Umbilical cord (tissue), 2 donors: ENCODE results near the gene MAP4. TPM values are rescaled to one million over a fixed set of nuclear protein-coding genes. Genes with fewer than 3 reads are reported as not detected.
"Not testable (repeated sequence)": the region's sequence is repeated elsewhere in the genome, so short reads cannot be mapped to it uniquely, and the experiment has no call there.

Experiments used
- DNase-seq: peaks from one replicate; pipeline ENCODE4 v3.0.0-alpha.2; 2015; ENCODE audit warnings: low spot score
- total RNA-seq: library from RNA; depleted of rRNA; stranded (reverse); fragments of >200 nt; gene quantifications from one replicate; pipeline ENCODE4 v1.2.3, GENCODE V29; 2014; ENCODE audit warnings: low replicate concordance; ENCODE audit not compliant: insufficient read depth

MAP4 gene, protein sequence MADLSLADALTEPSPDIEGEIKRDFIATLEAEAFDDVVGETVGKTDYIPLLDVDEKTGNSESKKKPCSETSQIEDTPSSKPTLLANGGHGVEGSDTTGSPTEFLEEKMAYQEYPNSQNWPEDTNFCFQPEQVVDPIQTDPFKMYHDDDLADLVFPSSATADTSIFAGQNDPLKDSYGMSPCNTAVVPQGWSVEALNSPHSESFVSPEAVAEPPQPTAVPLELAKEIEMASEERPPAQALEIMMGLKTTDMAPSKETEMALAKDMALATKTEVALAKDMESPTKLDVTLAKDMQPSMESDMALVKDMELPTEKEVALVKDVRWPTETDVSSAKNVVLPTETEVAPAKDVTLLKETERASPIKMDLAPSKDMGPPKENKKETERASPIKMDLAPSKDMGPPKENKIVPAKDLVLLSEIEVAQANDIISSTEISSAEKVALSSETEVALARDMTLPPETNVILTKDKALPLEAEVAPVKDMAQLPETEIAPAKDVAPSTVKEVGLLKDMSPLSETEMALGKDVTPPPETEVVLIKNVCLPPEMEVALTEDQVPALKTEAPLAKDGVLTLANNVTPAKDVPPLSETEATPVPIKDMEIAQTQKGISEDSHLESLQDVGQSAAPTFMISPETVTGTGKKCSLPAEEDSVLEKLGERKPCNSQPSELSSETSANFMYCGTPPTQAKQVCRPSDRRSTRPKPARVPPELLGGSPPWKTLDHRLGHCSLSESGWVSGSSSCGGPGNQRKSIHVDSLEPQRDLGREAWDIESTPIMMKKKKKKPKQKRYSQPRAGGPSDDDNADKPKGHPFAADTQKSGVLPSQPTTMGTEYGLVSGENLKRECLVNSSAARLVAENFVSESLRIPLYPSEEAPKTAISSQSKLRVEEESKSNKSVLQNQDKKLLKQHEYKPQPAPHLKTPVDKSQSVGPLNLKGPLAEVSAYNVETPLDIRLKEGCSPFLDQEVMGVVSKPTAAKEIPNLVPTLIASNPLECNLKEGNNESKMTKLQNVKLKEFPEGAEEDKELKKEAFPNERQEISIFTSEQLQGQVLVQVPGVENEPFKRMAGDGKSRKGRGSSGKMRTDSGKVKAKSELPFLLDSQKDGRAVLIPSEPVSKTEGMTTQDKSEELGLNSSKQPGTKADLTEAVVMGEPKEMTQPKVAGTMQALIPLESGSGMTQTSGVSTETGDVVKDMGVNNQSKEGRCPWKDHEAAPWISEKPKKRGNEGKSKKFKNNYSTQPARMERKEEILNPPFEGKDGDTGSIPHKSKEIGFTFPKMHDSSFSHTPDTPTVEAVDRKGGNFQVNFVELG (N-terminal part only)
- total RNA-seq, result 54.9 TPM

DNA sequence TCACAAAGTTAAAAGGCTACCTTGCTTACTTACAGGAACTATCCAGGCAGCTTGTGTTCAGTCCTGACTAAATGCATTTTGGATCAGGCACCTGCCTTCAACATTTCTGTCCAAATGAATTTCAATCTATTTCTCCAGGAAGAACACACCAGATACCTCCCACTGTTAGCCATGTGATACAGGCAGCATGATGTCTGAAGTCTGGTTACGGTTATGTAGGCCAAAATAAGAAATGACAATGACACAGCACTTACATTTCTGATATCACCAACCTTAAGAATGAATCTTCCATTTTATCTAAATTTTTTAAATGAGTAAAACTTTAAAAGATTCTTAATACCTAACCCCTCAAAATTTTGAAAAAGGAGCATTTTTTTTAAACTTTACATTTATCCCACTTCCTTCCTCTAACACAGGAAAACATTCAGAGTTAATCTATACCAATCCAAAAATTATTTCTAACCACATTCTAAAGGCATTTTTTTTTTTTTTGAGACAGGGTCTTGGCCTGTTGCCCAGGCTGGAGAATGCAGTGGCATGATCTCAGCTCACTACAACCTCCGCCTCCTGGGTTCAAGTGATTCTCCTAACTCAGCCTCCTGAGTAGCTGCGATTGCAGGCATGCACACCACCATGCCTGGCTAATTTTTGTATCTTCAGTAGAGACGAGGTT lies at the start of gene MAP4:
Gene MAP4 (minus strand): TSS at position 116 of the 673 bp plus-strand sequence. CDS start 17,556 bp downstream, outside the sequence.
- peak; percentile 26 for DNase-seq

DNA sequence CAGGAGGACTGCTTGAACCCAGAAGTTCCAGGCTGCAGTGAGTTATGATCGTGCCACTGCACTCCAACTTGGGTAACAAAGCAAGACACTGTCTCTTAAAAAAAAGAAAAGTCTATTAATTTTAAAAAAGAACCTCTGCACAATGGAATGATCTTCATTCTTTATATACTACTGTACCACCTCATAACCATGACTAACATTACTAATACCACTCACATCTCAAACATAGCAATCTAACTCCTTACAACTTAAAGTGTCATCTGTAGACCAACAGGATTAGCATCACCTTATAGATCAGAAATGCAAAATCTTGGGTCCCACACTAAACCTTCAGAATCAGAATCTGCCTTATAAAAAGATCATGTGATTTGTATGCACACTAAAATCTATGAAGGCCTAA lies 48.8 kb upstream of the MAP4 start:
- DNase-seq, result no peak

DNA sequence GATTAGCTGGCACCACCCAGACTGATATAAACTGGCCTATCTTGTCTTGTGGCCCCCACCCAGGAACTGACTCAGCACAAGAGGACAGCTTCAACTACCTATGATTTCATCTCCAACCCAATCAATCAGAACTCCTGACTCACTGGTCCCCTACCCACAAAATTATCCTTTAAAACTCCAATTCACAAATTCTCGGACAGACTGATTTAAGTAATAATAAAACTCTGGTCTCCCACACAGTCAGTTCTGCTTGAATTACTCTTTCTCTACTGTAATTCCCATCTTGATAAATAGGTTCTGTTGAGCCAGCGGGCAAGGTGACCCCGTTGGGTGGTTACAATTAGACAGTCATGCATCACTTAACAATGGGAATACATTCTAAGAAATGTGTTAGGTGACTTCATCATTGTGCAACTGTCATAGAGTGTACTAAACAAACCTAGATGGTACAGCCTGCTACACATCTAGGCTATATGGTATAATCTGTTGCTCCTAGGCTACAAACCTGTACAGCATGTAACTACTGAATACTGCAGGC lies 48.1 kb upstream of the MAP4 start:
- peak; percentile 11 for DNase-seq

DNA sequence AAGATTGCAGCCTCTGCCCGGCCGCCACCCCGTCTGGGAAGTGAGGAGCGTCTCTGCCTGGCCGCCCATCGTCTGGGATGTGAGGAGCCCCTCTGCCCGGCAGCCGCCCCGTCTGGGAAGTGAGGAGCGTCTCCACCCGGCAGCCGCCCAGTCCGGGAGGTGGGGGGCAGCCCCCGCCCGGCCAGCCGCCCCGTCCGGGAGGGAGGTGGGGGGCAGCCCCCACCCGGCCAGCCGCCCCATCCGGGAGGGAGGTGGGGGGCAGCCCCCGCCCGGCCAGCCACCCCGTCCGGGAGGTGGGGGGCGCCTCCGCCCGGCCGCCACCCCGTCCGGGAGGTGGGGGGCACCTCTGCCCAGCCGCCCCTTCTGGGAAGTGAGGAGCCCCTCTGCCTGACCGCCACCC lies 45.4 kb upstream of the MAP4 start:
- not testable (repeated sequence) for DNase-seq

DNA sequence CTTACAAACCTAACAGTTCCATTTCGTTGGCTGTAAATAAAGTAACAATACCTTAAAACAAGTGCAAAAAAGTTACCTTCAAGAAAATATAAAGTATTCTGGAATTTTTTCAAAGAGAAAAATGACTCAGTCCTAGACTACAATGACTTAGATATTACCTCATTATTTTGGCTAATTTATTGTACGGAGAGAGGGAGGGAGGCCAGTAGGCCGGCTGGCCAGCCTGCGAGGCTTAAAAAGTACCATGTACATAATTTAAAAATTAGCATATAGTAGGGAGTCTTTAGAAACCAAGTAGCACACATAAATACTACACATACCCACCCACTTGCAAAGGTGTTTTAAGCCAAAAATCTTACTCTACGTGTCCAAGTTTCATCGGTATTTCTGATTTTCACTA lies 41.9 kb upstream of the MAP4 start:
- no peak for DNase-seq

DNA sequence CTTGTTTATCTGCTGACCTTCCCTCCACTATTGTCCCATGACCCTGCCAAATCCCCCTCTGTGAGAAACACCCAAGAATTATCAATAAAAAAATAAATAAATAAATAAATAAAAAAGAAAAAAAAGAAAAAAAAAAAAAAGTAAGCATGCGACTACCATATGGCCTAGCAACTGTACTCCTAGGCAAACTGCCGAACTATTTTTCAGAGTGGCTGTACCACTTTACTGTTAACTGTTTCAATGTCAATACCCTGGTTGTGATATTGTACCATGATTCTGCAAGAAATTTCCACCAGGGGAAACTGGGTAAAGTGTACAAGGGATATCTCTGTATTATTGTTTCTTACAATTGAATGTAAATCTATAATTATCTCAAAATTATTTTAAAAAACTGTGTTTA lies 41.3 kb upstream of the MAP4 start:
- no peak for DNase-seq

DNA sequence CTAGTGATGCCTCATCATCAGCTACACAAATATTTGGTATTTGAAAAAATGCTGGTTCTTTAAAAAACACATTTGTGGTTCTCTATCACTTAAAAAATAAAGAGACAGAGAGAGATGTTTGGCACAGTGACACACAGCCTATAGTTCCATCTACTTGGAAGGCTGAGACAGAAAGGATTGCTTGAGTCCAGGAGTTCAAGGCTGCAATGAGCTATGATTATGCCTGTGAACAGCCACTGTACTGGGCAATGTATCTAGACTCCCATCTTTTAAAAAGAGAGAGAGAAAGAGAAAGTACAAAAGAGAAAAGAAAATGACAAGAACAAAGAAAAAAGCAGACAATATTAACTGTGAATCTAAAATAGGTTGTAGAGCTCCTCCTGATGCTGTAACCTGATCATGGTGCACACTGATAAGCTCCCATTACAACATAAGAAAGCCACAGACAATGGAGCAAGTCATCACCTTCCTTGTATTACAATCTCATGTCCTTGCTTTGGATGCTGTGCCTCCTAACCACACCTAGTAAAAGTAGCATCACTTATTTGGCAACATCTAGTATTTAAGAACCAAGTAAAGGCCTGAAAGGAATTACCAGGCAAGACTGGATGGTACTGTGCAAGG lies 31.7 kb upstream of the MAP4 start:
- DNase-seq, result no peak

DNA sequence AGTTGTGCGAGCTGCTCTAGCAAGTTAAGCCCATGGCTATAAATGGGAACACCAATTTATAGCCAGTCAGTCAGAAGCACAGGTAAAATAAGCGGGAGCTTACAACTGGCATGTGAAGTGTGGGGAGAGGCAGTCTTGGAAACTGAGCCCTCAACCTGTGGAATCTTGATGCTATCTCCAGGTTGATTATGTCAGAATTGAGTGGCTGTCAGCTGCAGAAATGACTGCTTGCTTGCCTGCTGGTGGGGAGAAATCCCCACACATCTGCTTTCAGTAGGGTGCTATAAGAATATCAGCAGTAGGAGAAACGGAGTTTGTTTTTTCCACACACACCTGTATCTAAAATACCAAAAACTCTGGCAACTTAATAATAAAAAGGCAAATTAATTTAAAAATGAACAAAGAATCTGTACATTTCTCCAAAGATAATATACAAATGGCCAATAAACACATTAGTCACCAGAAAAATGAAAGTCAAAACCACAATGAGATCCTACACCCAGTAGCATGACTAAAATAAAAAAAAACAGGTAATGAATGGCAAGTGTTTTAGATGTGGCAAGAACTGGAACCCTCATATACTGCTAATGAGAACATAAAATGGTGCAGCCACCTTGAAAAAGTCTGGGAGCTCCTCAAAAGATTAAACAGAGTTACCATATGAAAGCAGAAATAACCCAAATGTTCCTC lies 26.0 kb upstream of the MAP4 start:
- DNase-seq, result no peak

DNA sequence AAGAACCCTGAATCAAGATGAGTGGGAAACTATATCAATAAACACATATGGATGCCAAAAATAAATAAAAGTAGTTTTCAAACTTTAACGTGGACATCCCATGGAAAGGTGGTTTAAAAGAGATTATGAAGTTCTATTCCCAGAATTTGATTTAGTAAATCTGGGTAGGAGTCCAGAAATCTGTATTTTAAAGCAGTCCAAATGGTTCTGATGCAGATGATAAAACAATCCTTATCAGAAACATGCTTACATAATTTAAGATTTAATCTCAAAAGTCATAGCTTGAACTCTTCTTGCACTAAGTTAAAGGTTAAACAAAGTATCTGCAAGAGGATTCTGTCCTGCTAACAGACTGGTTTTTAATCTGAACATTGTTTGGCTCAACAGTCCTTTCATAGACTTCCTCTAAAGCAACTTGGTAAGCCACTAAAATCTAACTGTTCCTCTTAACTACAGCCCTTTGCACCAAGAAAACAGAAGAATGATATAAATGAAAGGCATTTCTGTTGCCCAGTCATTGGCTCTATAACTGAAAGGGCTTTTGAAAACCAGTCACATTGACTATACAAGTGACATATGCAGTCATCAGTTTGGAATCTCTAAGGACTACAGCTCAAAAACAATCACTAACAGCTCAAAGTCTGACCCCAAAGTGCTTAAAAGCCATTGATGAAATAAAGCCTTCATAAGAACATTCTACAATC lies 23.4 kb upstream of the MAP4 start:
- peak; percentile 54 for DNase-seq

DNA sequence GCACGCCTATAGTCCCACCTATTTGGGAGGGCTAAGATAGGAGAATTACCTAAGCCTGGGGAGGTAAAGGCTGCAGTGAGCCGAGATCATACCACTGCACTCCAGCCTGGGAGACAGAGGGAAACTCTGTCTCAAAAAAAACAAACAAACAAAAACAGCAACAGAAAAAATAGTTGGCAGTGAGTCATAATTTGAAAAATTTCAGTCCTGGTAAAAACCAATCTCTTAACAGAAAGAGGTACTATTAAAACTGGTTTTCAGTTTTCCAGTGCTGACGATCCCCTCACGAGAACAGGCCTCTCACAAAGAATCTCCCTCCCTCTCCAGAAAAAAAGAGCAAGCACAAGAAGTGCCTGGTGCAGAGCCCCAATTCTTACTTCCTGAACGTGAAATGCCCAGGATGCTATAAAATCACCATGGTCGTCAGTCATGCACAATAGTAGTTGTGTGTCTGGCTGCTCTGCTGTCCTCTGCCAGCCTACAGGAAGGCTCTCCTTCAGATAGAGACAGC lies 22.8 kb upstream of the MAP4 start:
- DNase-seq, result peak; percentile 29

DNA sequence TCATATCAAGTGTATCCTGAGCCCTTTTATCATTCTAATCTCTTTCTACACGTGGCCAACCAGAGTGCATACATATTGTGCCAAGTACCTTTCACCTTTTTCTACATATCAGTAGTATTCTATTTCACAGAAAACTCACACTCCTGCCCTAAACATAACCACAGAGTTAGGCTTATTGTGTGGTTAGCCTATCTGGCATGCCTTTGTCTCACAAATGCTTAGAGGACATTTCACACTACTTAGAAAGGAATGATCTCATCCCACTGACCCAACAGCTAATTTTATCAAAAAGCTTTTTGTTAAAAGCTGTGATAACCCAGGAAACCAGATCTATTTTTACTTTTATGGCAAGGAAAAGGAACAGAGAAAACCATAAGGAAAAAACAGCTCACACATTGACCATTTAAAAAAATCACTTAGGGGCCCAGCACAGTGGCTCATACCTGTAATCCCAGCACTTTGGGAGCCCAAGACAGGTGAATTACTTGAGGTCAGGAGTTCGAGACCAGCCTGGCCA lies 17.8 kb upstream of the MAP4 start:
- peak; percentile 24 for DNase-seq

DNA sequence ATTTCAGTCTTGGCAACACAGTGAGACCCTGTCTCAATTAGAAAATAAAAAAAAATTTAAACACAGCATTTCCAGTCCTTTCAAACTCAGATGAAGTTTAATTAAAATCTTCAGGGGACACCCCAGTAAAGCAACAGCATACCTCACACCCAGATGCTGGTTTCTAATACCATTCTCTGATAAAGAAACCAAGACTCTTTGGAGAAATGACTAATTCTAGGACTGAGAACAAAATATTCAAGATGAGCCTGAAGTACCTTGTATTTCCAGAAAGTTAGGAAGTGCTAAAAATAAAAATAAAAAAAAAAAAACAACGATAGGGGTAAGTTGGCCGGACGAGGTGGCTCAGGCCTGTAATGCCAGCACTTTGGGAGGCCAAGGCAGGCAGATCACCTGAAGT lies 14.0 kb upstream of the MAP4 start:
- no peak for DNase-seq

DNA sequence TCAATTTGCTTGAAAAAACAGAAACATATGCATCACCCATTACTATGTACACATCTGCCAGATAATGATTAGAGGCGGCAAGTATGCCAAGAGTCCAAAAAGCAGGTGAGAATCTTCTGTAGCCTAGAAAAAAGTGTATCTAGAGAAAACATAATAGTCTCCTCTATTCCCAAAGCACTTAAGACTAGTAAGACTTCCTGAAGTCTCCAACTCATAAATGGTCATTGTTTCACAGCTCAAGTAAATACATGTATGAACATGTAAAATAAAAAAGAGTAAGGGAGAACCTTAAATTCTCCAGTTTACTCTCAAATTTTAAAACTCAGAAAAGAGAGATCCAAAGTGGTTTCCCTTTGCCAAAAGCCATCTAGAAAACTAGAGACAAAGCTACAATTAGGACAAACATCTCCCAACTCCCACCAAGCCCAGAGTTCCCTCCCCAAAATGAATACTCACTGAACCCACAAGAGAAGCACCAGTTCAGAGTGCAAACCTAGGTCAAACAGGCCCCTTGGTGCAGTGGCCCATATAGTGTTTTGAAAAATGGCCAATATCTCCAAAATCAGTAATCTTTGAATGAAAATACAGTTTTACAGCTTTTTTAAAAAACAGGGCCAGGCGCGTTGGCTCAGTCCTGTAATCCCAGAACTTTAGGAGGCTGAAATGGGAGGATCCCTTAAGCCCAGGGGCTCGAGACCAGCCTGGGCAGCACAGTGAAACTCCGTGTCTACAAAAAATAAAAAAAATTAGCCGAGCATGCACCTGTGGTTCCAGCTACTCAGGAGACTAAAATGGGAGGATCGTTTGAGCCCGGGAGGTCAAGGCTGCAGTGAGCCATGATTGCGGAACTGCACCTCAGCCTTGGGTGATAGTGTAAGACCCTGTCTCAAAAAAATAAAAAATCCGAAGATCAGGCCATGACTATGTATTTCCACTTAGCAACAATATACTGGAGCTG lies 11.0 kb upstream of the MAP4 start:
- no peak for DNase-seq

DNA sequence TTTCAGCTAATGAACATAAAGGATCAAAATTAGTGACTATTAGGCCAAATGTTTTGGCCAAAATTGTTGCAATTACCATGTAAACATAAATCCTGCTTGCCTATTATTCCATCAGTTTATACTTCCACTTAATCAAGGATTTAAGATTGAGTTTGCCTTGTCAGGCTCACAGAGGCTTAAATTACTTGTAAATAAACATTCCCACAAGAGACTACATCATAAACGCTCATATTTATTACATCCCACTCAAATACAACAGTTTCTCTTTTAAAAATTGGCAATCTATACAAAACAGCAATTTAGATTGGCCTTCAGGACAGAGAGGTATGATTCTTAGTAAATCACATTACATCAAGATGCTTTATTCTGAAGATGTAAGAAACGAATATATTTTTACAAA lies 9.9 kb upstream of the MAP4 start:
- no peak for DNase-seq

DNA sequence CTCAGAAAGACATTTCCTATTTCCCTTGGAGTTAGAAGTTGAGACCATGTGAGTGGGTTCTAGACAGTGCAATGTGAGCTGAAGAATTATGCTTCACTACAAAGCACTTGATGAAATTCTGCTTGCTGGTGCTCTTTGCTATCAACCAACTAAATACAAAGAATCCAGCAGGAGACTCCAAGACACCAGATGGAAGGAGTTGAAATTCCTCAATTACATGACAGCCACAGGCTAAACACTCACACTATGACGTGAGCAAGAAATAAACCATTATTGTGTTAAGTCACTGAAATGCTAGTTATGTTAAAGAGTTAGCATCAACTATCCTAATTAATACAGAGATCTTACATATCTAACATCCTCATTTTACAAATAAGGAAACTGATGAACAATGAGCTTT lies 8.2 kb upstream of the MAP4 start:
- no peak for DNase-seq

DNA sequence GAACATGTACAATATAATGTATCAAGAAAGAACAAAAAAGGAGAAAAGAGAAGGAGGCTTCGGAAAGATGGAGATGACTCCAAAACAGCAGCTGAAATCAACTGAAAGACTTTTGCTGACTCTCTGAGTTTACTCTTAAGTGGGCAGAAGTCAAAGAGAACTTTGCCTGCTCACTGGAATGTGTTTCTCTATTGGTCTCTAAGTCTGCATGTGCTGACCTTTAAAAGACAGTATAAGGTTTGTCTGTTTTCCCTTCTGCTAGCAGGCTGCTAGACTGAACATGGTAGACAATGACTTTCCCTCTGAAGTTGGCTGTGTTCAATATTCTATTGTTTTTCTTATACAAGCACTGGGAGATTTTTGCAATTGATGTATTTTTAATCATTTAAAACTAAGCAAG lies 7.2 kb upstream of the MAP4 start:
- DNase-seq, result no peak

DNA sequence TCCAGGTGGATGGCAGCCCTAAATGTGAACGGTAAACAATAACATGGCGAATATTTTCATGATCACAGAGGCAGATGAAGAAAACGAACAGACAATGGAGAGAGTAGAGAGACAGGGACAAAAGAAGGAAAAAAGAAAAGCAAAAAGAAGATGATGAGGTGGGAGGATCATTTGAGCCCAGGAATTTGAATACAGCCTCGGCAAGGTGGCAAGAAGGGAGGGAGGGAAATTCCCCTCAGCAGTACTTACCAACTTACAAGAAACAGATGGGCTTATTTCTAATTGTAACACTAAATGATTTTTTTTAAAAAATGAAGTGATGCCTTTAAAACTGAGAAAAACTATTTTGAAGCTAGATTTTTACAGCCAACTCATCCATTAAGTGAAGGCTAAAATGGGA lies 6.0 kb upstream of the MAP4 start:
- no peak for DNase-seq

DNA sequence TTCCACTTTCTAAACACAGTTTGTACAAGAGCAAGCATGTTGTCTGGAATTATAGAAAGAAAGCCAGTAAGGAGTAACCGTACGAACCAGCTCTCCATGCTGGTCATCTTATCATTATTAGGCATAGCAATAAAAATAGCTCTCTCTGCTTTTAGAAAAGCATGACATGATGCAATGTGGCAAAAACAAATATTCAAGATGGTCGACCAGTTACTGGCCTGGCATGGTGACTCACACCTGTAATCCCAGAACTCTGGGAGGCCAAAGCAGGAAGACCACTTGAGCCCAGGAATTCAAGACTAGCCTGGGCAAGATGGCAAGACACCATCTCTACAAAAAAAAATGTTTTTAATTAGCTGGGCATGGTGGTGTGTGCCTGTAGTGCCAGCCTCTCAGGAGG lies 2.6 kb upstream of the MAP4 start:
- DNase-seq, result peak; percentile 25
